ENCODE measurements around the gene DENND1B. TPM values are rescaled to one million over a fixed set of nuclear protein-coding genes. Genes with fewer than 3 reads are reported as not detected.

DENND1B gene
- total and polyA plus RNA-seq, 2 of the 13 experiments (the other 11 are each of a cell fraction or from before 2014, with no cell fraction given) = 2.6 to 5.7 TPM

- TF ChIP-seq STAG1 (CRISPR knock-in tag; IDR thresholded peaks at IDR 0.05) = peak; percentile 37
- no peak for TF ChIP-seq ZNF879 (CRISPR knock-in tag; IDR thresholded peaks at IDR 0.05)
- TF ChIP-seq, protein P1, sequence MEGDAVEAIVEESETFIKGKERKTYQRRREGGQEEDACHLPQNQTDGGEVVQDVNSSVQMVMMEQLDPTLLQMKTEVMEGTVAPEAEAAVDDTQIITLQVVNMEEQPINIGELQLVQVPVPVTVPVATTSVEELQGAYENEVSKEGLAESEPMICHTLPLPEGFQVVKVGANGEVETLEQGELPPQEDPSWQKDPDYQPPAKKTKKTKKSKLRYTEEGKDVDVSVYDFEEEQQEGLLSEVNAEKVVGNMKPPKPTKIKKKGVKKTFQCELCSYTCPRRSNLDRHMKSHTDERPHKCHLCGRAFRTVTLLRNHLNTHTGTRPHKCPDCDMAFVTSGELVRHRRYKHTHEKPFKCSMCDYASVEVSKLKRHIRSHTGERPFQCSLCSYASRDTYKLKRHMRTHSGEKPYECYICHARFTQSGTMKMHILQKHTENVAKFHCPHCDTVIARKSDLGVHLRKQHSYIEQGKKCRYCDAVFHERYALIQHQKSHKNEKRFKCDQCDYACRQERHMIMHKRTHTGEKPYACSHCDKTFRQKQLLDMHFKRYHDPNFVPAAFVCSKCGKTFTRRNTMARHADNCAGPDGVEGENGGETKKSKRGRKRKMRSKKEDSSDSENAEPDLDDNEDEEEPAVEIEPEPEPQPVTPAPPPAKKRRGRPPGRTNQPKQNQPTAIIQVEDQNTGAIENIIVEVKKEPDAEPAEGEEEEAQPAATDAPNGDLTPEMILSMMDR (CRISPR knock-in tag; IDR thresholded peaks at IDR 0.05) = 0 out of 2 replicates have a peak, but pooled peaks have one; percentile 17
- TF ChIP-seq KDM1A (CRISPR knock-in tag; IDR thresholded peaks at IDR 0.05) = no peak
- no peak for TF ChIP-seq PAX8 (CRISPR knock-in tag; IDR thresholded peaks at IDR 0.05; ENCODE audit: borderline replicate concordance)
- TF ChIP-seq HDAC2 (CRISPR knock-in tag; IDR thresholded peaks at IDR 0.05) = no peak
- H3K79me2 ChIP-seq (ENCODE audit: insufficient read depth, low read length) = no peaks in the 10 kb centered on the region
- FAIRE-seq (no peak), DNase-seq (ENCODE audit: low spot score) (peak; percentile 5), ATAC-seq (no peak)
- H3K4me3 ChIP-seq (replicated peaks in 1 of 3; ENCODE audit: insufficient read depth in 1 of 3, low read depth in 2 of 3, low read length in 3 of 3) = no peak overlapping the region
- CTCF ChIA-PET (ENCODE audit: low intra/inter-chr PET ratio, low total read pairs) = interaction anchor here (1.2 to 2.1 kb wide), 2 partner anchors 405 kb away, joined by 3 to 11 read pairs; no protein-coding TSS in a partner anchor
- POLR2A ChIA-PET = no interaction called here
- H2AFZ ChIP-seq (ENCODE audit: low read length) = no peak overlapping the region
- BruUV-seq (replicated peaks) = no TSS peak
- in situ Hi-C loops (cut with HindIII; ENCODE audit: extremely low pct_ligation_motif_present, low pct_unique_long_range_greater_than_20kb) (loop anchor here (5.0 to 25.0 kb wide), 2 partner anchors 402 to 942 kb away; no protein-coding TSS in a partner anchor), intact Hi-C loops (cut with micrococcal nuclease; ENCODE audit: unreplicated experiment) (loop anchor here (5.0 to 10.0 kb wide), 3 partner anchors 537 to 945 kb away; partner anchors contain the start of gene NEK7)
- no peaks in the 10 kb centered on the region for H3K4me1 ChIP-seq (ENCODE audit: insufficient read depth, low read length)
- no peaks in the 10 kb centered on the region for H4K20me1 ChIP-seq (ENCODE audit: insufficient read depth, low read length)
- H3K9me3 ChIP-seq (ENCODE audit: low read length) = no peaks in the 10 kb centered on the region
- WGBS (ENCODE audit: low lambda C conversion rate) = 100% methylated on average over 1 of the region's 1 CpG
- no peak overlapping the region for H3K27ac ChIP-seq (ENCODE audit: extremely low read length, insufficient read depth, low read length)
- no peak overlapping the region for H3K4me2 ChIP-seq (ENCODE audit: low read depth, low read length)
- H3K27me3 ChIP-seq (ENCODE audit: control insufficient read depth in 1 of 2, insufficient read depth in 2 of 2, low read length in 2 of 2) = no peaks in the 10 kb centered on the region
- no peaks in the 10 kb centered on the region for H3K36me3 ChIP-seq (replicated peaks in 1 of 2; ENCODE audit: control insufficient read depth in 1 of 2, insufficient read depth in 2 of 2, low read length in 2 of 2)
- no peak overlapping the region for H3K9ac ChIP-seq (ENCODE audit: insufficient read depth, low read depth, low read length)
Measured at GRCh38 chr1:197519741-197520334, 255.4 kb downstream of the DENND1B start.

DNA sequence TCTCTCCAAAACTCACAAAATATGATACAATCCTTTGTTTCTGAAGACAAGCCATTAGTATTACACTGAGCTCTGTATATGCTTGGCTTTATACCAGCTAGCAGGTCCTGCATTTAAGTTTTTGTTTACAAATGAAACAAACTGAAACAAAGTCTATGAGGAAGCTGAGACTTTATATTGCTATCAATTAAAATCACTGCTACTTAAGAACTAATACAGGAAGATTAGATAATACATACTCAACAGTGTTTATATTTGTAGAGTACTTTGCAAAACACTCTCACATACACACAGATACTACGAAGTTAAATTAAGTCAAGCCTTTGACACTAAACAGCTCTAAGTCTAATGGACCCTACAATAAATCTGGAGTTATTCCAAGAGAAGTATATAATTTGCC, 259.9 kb downstream of the DENND1B start:
- no peak overlapping the region for H2AFZ ChIP-seq (ENCODE audit: low read length)
- no peak overlapping the region for H3K9ac ChIP-seq (ENCODE audit: insufficient read depth, low read depth, low read length)
- 88% methylated on average over 1 of the region's 1 CpG for WGBS (ENCODE audit: low lambda C conversion rate)
- no peaks in the 10 kb centered on the region for H3K79me2 ChIP-seq (ENCODE audit: insufficient read depth, low read length)
- intact Hi-C loops (cut with micrococcal nuclease; ENCODE audit: unreplicated experiment) (no loop called here), in situ Hi-C loops (cut with HindIII; ENCODE audit: extremely low pct_ligation_motif_present, low pct_unique_long_range_greater_than_20kb) (loop anchor here (25.0 kb wide), 1 partner anchor 947 kb away; no protein-coding TSS in a partner anchor)
- H3K27ac ChIP-seq (ENCODE audit: extremely low read length, insufficient read depth, low read length) = no peak overlapping the region
- BruUV-seq (replicated peaks) = no TSS peak
- H3K4me1 ChIP-seq (ENCODE audit: insufficient read depth, low read length) = no peaks in the 10 kb centered on the region
- H3K4me3 ChIP-seq (replicated peaks in 1 of 3; ENCODE audit: insufficient read depth in 1 of 3, low read depth in 2 of 3, low read length in 3 of 3) = no peak overlapping the region
- H3K4me2 ChIP-seq (ENCODE audit: low read depth, low read length) = no peak overlapping the region
- FAIRE-seq (no peak), DNase-seq (ENCODE audit: low spot score) (no peak), ATAC-seq (no peak)
- no peaks in the 10 kb centered on the region for H3K27me3 ChIP-seq (ENCODE audit: control insufficient read depth in 1 of 2, insufficient read depth in 2 of 2, low read length in 2 of 2)
- CTCF ChIA-PET (ENCODE audit: low intra/inter-chr PET ratio, low total read pairs) = no interaction called here
- H3K36me3 ChIP-seq (replicated peaks in 1 of 2; ENCODE audit: control insufficient read depth in 1 of 2, insufficient read depth in 2 of 2, low read length in 2 of 2) = no peaks in the 10 kb centered on the region
- H4K20me1 ChIP-seq (ENCODE audit: insufficient read depth, low read length) = no peaks in the 10 kb centered on the region
- POLR2A ChIA-PET = no interaction called here
- H3K9me3 ChIP-seq (ENCODE audit: low read length) = no peaks in the 10 kb centered on the region
- TF ChIP-seq PRDM4 (CRISPR knock-in tag; IDR thresholded peaks at IDR 0.05; ENCODE audit: borderline replicate concordance) = no peak
- TF ChIP-seq ZNF589 (CRISPR knock-in tag; conservative IDR thresholded peaks at IDR 0.05) = no peak
- TF ChIP-seq NFE2L2 (IDR thresholded peaks at IDR 0.05; ENCODE audit: low read length) = no peak
- no peak for TF ChIP-seq ZBTB33 (CRISPR knock-in tag; IDR thresholded peaks at IDR 0.05)
- no peak for TF ChIP-seq RBFOX2 (IDR thresholded peaks at IDR 0.05; ENCODE audit: low read depth, low read length)
- TF ChIP-seq LBX2 (CRISPR knock-in tag; IDR thresholded peaks at IDR 0.05; ENCODE audit: borderline replicate concordance) = no peak
